Mesodermal cell (in vitro differentiated cells): ENCODE data around the gene GRK2.

Source experiments
- H3K27ac ChIP-seq: 2 replicates; pipeline ENCODE4 v1.7.0; 2013; ENCODE audit warnings: mild to moderate bottlenecking, low read depth, low read length, moderate library complexity; ENCODE audit not compliant: severe bottlenecking
- H3K36me3 ChIP-seq: 2 replicates; pipeline ENCODE4 v1.7.1; 2013; ENCODE audit warnings: mild to moderate bottlenecking, low read length, moderate library complexity; ENCODE audit not compliant: control insufficient read depth, insufficient read depth
- H3K4me1 ChIP-seq: one replicate; pipeline ENCODE4 v1.7.1; 2013; ENCODE audit warnings: mild to moderate bottlenecking, low read length; ENCODE audit not compliant: insufficient read depth, control insufficient read depth, poor library complexity, severe bottlenecking
- H3K4me3 ChIP-seq: 2 replicates; pipeline ENCODE4 v1.7.0; 2013; ENCODE audit warnings: low read length, control low read depth, mild to moderate bottlenecking; ENCODE audit not compliant: insufficient read depth, poor library complexity, severe bottlenecking; ENCODE audit errors: extremely low read depth
- H3K9me3 ChIP-seq: 2 replicates; pipeline ENCODE4 v1.7.1; 2013; ENCODE audit warnings: mild to moderate bottlenecking, low read length, moderate library complexity; ENCODE audit not compliant: control insufficient read depth
- WGBS, 2 experiments: methylation state at CpG; one replicate each; pipeline ENCODE4 v1.1.5; 2013; ENCODE audit warnings: missing lambda C conversion rate in 2 of 2; ENCODE audit not compliant: insufficient coverage in 2 of 2; 5-methylcytosine and 5-hydroxymethylcytosine counted together

The GRK2 gene

GRCh38 chr11:67264877-67265632 lies 1.2 kb upstream of the GRK2 start:
- Histone ChIP-seq H3K9me3 (no peaks in the 10 kb centered on the region), H3K27ac (no peak overlapping the region), H3K4me3 (no peak overlapping the region), H3K4me1 (peaks cover 25% of the 10 kb centered on the region), H3K36me3 (peaks cover 15% of the 10 kb centered on the region)
- 91 to 98% methylated on average over 5 to 6 of the region's 7 CpGs for WGBS, 2 experiments

DNA sequence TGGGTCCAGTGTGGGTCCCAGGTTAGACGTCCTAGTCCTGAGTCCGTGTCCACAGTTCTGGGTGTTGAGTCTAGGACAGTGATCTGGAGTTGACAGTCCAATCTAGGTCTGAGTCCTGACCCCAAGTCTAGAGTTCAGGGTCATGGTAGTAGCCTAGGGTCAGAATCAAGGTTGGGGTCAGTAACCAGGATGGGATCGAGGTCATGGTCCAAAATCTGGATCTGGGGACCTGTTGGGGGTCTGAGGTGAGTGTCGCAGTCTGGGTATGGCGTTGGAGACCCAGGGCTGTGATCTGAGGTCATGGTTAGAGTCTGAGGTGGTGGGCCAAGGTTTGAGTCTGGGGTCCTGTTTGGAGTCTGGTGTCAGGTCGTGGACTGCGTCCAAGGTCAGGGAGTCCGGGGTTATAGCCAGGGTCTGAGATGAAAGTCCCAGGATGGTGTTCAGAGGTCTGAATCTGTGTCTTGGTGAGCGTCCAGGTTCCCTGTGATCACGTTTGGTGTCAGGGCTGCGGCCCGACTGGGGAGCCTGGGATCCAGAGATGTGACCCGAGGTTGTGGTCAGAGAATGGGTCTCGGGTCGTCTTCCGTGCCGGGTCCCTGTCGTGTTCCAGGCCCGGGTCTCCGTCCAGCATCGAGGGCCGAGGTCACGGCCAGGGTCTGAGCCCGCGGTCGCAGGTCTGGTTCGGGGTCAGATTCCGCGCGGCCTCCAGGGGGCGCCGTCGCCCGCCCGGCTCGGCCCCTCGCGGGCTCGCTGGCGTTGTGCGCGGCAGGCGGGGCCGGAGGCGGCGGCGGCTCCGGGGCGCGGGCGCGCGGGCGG lies 432 bp upstream of the GRK2 start:
- WGBS, 2 experiments = 18 to 21% methylated on average over 47 to 48 of the region's 54 CpGs
- Histone ChIP-seq H3K27ac (no peak overlapping the region), H3K4me3 (no peak overlapping the region), H3K36me3 (peaks cover 15% of the 10 kb centered on the region), H3K9me3 (no peaks in the 10 kb centered on the region), H3K4me1 (peaks cover 33% of the 10 kb centered on the region)

GRCh38 chr11:67267188-67268080 lies 1.2 kb downstream of the GRK2 start:
- no peaks in the 10 kb centered on the region for H3K9me3 ChIP-seq
- peak overlapping the region; percentile 88 for H3K4me3 ChIP-seq
- 64% methylated on average over 18 to 20 of the region's 30 CpGs for WGBS, 2 experiments
- H3K4me1 ChIP-seq = peaks cover 39% of the 10 kb centered on the region
- peaks cover 15% of the 10 kb centered on the region for H3K36me3 ChIP-seq
- H3K27ac ChIP-seq = no peak overlapping the region

GRCh38 chr11:67268081-67268961 lies 2.0 kb downstream of the GRK2 start:
- no peak overlapping the region for H3K27ac ChIP-seq
- peak overlapping the region; percentile 88 for H3K4me3 ChIP-seq
- WGBS, 2 experiments = 95% methylated on average over 17 to 19 of the region's 21 CpGs
- H3K4me1 ChIP-seq = peaks cover 35% of the 10 kb centered on the region
- peaks cover 18% of the 10 kb centered on the region for H3K36me3 ChIP-seq
- H3K9me3 ChIP-seq = no peaks in the 10 kb centered on the region

- no peaks in the 10 kb centered on the region for H3K9me3 ChIP-seq
- H3K4me1 ChIP-seq = peaks cover 35% of the 10 kb centered on the region
- H3K4me3 ChIP-seq = no peak overlapping the region
- peak overlapping the region; percentile 41 for H3K27ac ChIP-seq
- 93 to 98% methylated on average over 11 to 13 of the region's 13 CpGs for WGBS, 2 experiments
- H3K36me3 ChIP-seq = peaks cover 18% of the 10 kb centered on the region
Observed at GRCh38 chr11:67268962-67269268, 2.6 kb downstream of the GRK2 start.

- H3K9me3 ChIP-seq = no peaks in the 10 kb centered on the region
- H3K27ac ChIP-seq = peak overlapping the region; percentile 79
- peaks cover 36% of the 10 kb centered on the region for H3K4me1 ChIP-seq
- peaks cover 20% of the 10 kb centered on the region for H3K36me3 ChIP-seq
- WGBS, 2 experiments = 65 to 78% methylated on average over 12 to 13 of the region's 15 CpGs
- H3K4me3 ChIP-seq = peak overlapping the region; percentile 16
Observed at GRCh38 chr11:67269401-67270255, 3.4 kb downstream of the GRK2 start.

GRCh38 chr11:67270256-67271204 lies 4.3 kb downstream of the GRK2 start:
- Histone ChIP-seq H3K4me3 (peak overlapping the region; percentile 16), H3K4me1 (peaks cover 38% of the 10 kb centered on the region), H3K27ac (peak overlapping the region; percentile 79), H3K9me3 (no peaks in the 10 kb centered on the region), H3K36me3 (peaks cover 24% of the 10 kb centered on the region)
- 35 to 38% methylated on average over 18 to 24 of the region's 28 CpGs for WGBS, 2 experiments

DNA sequence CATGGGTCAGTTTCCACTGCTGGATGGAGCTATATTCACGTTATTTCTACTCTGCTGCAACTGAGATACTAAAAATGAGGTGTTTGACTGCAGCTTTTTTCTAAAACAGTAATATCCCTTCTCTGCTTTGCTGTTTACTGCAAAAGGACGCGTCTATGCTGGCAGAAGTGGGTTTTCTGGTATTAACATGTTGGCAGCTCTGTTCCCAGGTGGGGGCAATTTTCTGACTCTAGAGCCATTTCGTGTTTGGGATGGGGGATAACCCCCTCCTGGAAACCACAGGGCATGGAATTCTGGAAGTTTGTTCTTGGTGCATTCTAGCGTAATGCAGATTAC lies 4.9 kb downstream of the GRK2 start:
- peaks cover 24% of the 10 kb centered on the region for H3K36me3 ChIP-seq
- H3K9me3 ChIP-seq = no peaks in the 10 kb centered on the region
- no peak overlapping the region for H3K27ac ChIP-seq
- no peak overlapping the region for H3K4me3 ChIP-seq
- WGBS, 2 experiments = 87 to 88% methylated on average over 3 to 5 of the region's 5 CpGs
- H3K4me1 ChIP-seq = peaks cover 38% of the 10 kb centered on the region
